Measurements from ENCODE around the gene ATP1A4. TPM values are rescaled to one million over a fixed set of nuclear protein-coding genes. Genes with fewer than 3 reads are reported as not detected.

Gene ATP1A4
- total and polyA plus RNA-seq, 2 donors from 2014 or later: 0.19 TPM; not detected in 1

- Histone ChIP-seq H3K4me3 (ENCODE audit: low read length in 3 of 3) (peak within 1 kb of the TSS; percentile 68 to 82 (median 79)), H3K9me3 (ENCODE audit: control insufficient read depth in 2 of 3, insufficient read depth in 1 of 3, low read length in 3 of 3) (no peaks in the 10 kb centered on the region), H3K27ac (ENCODE audit: low read depth in 2 of 2, low read length in 2 of 2) (peak within 1 kb of the TSS; percentile 81 to 82), H3K36me3 (ENCODE audit: control insufficient read depth in 2 of 3, insufficient read depth in 3 of 3, low read length in 3 of 3) (peaks cover 0 to 3% (median 2%) of the 10 kb centered on the region in 3 donors), H3K27me3 (ENCODE audit: control insufficient read depth, insufficient read depth, low read length) (no peaks in the 10 kb centered on the region), H3K9ac (ENCODE audit: low read length in 3 of 3) (peak within 1 kb of the TSS; percentile 66 to 91 (median 78)), H3K4me1 (ENCODE audit: control insufficient read depth in 2 of 3, insufficient read depth in 2 of 3, low read depth in 1 of 3, low read length in 3 of 3) (peaks cover 0 to 15% (median 0%) of the 10 kb centered on the region in 3 donors)
- intact Hi-C loops (cut with DNase I): no loop called here
- DNase-seq (peak; percentile 77 to 92 (median 90)), FAIRE-seq (no peak)
- no peak for TF ChIP-seq CTCF (IDR thresholded peaks at IDR 0.05; ENCODE audit: borderline replicate concordance, extremely low read depth, insufficient read depth)
These were observed 54.0 kb downstream of the ATP1A4 start, which contains the start of gene PEA15 for GRCh38 chr1:160205242-160206035. Gene PEA15 (plus strand): TSS chr1:160205384. CDS start chr1:160211545, 6,161 bp downstream.

GRCh38 chr1:160206036-160206389, 54.6 kb downstream of the ATP1A4 start:
- H3K9me3 ChIP-seq (ENCODE audit: control insufficient read depth in 2 of 3, insufficient read depth in 1 of 3, low read length in 3 of 3): no peaks in the 10 kb centered on the region
- H3K4me1 ChIP-seq (ENCODE audit: control insufficient read depth in 2 of 3, insufficient read depth in 2 of 3, low read depth in 1 of 3, low read length in 3 of 3): peaks cover 0 to 15% (median 0%) of the 10 kb centered on the region in 3 donors
- no peaks in the 10 kb centered on the region for H3K27me3 ChIP-seq (ENCODE audit: control insufficient read depth, insufficient read depth, low read length)
- peak overlapping the region; percentile 81 to 82 for H3K27ac ChIP-seq (ENCODE audit: low read depth in 2 of 2, low read length in 2 of 2)
- H3K9ac ChIP-seq (ENCODE audit: low read length in 3 of 3): peak overlapping the region; percentile 66 to 91 (median 78)
- no peak for FAIRE-seq
- H3K4me3 ChIP-seq (ENCODE audit: low read length in 3 of 3): peak overlapping the region; percentile 68 to 82 (median 79)
- TF ChIP-seq CTCF (IDR thresholded peaks at IDR 0.05; ENCODE audit: borderline replicate concordance, extremely low read depth, insufficient read depth): no peak
- peaks cover 0 to 3% (median 2%) of the 10 kb centered on the region in 3 donors for H3K36me3 ChIP-seq (ENCODE audit: control insufficient read depth in 2 of 3, insufficient read depth in 3 of 3, low read length in 3 of 3)
- DNase-seq: peak in 3 of 5 donors; percentile 54 to 82 (median 78)
- intact Hi-C loops (cut with DNase I): no loop called here

GRCh38 chr1:160206421-160207117, 55.2 kb downstream of the ATP1A4 start:
- Histone ChIP-seq H3K27me3 (ENCODE audit: control insufficient read depth, insufficient read depth, low read length) (no peaks in the 10 kb centered on the region), H3K4me3 (ENCODE audit: low read length in 3 of 3) (peak overlapping the region in 2 of 3 donors; percentile 68 to 82), H3K4me1 (ENCODE audit: control insufficient read depth in 2 of 3, insufficient read depth in 2 of 3, low read depth in 1 of 3, low read length in 3 of 3) (peaks cover 0 to 15% (median 0%) of the 10 kb centered on the region in 3 donors), H3K9me3 (ENCODE audit: control insufficient read depth in 2 of 3, insufficient read depth in 1 of 3, low read length in 3 of 3) (no peaks in the 10 kb centered on the region), H3K27ac (ENCODE audit: low read depth in 2 of 2, low read length in 2 of 2) (peak overlapping the region; percentile 18 to 81), H3K9ac (ENCODE audit: low read length in 3 of 3) (peak overlapping the region in 2 of 3 donors; percentile 66 to 91), H3K36me3 (ENCODE audit: control insufficient read depth in 2 of 3, insufficient read depth in 3 of 3, low read length in 3 of 3) (peaks cover 3 to 6% (median 3%) of the 10 kb centered on the region in 3 donors)
- FAIRE-seq: no peak
- TF ChIP-seq CTCF (IDR thresholded peaks at IDR 0.05; ENCODE audit: borderline replicate concordance, extremely low read depth, insufficient read depth): no peak
- intact Hi-C loops (cut with DNase I): no loop called here
- DNase-seq: no peak
